T-helper 1 cell (primary cell): ENCODE measurements around the gene TSPAN9.

Source experiments
- DNase-seq, 5 donors: peaks; one replicate each; pipeline ENCODE4 v3.0.0-alpha.2; 2012 to 2020

Gene TSPAN9

GRCh38 chr12:3081091-3081490, 3.9 kb downstream of the TSPAN9 start:
- DNase-seq: no peak

- no peak for DNase-seq
These were observed 4.7 kb downstream of the TSPAN9 start for GRCh38 chr12:3081886-3082285.

- DNase-seq: no peak
These were observed 6.2 kb downstream of the TSPAN9 start for GRCh38 chr12:3083241-3083920.

- no peak for DNase-seq
These were observed 6.8 kb downstream of the TSPAN9 start for GRCh38 chr12:3083921-3084347.

GRCh38 chr12:3084742-3085141, 7.6 kb downstream of the TSPAN9 start:
- no peak for DNase-seq

GRCh38 chr12:3085341-3086139, 8.4 kb downstream of the TSPAN9 start:
- DNase-seq: no peak

- DNase-seq: no peak
These were observed 9.0 kb downstream of the TSPAN9 start for GRCh38 chr12:3086211-3086610.

GRCh38 chr12:3086729-3087323, 9.6 kb downstream of the TSPAN9 start:
- DNase-seq: no peak

- no peak for DNase-seq
These were observed 10.8 kb downstream of the TSPAN9 start for GRCh38 chr12:3087758-3088650.

- no peak for DNase-seq
These were observed 12.4 kb downstream of the TSPAN9 start for GRCh38 chr12:3089588-3089987.

- DNase-seq: no peak
These were observed 13.3 kb downstream of the TSPAN9 start for GRCh38 chr12:3090240-3091037.

- no peak for DNase-seq
These were observed 13.8 kb downstream of the TSPAN9 start for GRCh38 chr12:3091038-3091319.

GRCh38 chr12:3091382-3092241, 14.4 kb downstream of the TSPAN9 start:
- no peak for DNase-seq

GRCh38 chr12:3092764-3093163, 15.6 kb downstream of the TSPAN9 start:
- DNase-seq: no peak

- DNase-seq: no peak
These were observed 20.1 kb downstream of the TSPAN9 start for GRCh38 chr12:3097186-3097804.

GRCh38 chr12:3097836-3098235, 20.7 kb downstream of the TSPAN9 start:
- DNase-seq: no peak

- no peak for DNase-seq
These were observed 21.3 kb downstream of the TSPAN9 start for GRCh38 chr12:3098436-3098835.

GRCh38 chr12:3099146-3099545, 22.0 kb downstream of the TSPAN9 start:
- DNase-seq: no peak

- no peak for DNase-seq
These were observed 24.3 kb downstream of the TSPAN9 start for GRCh38 chr12:3101309-3102024.
